NT2/D1 (cell line): Measurements from ENCODE around the gene CDK19.

ENCODE experiments used
- SUZ12 ChIP-seq: IDR thresholded peaks from 2 replicates; pipeline ENCODE4 v1.6.1; 2011; ENCODE audit not compliant: insufficient read length, insufficient read depth; ENCODE audit errors: extremely low read depth
- ZNF274 ChIP-seq: IDR thresholded peaks from 2 replicates; pipeline ENCODE4 v1.6.1; 2011; ENCODE audit warnings: mild to moderate bottlenecking, low read depth, low read length

DNA sequence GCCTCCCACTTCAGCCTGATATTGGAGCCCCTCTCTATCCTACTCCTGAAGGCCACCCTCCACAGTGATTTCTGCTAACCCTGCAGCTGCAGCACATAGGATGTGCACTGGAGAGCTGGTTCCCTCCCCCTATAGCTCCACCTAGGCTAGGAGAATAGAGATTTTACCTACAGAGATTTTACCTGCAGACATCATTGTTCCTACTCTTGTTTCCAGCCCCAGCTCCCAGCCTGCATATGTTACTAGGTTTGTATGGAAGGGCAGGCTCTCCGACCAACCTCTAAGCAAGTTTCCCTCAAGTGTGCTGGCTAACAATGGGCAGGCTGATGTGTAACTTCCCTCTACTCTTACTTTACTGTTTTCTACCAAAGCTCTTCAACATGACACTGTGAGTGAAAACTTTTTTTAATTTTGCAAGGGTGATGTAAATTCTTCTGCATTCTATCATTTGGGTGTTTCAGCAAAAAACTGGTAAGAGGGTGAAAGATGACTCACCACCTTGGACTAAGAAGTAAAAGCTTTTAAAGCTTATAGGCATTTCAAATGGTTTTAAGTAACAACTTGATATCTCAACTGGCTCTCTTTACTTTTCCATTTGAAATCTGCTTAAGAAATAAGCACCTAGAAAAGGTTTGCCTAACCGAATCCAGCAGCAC, 106.8 kb downstream of the CDK19 start:
- TF ChIP-seq ZNF274 (no peak), SUZ12 (no peak)
